Right atrium auricular region (tissue), 2 donors: ENCODE measurements around the gene PKN2. TPM values are rescaled to one million over a fixed set of nuclear protein-coding genes. Genes with fewer than 3 reads are reported as not detected.

Experiments used
- DNase-seq: peaks from one replicate; pipeline ENCODE4 v3.0.0-alpha.2; 2019; ENCODE audit warnings: low spot score
- H3K27ac ChIP-seq, 2 donors: fragments of 200-600 bp; sonication (generic); 1 replicate in 1 of 2; 2 replicates in 1 of 2; pipeline ENCODE4 v1.5.1; 2016 to 2019
- H3K27me3 ChIP-seq, 2 donors: fragments of 200-600 bp; sonication (generic); one replicate each; pipeline versions ENCODE4 v1.5.1 to v1.6.0; 2017 to 2019
- H3K36me3 ChIP-seq: fragments of 200-600 bp; sonication (generic); one replicate; pipeline ENCODE4 v1.5.1; 2016
- H3K4me1 ChIP-seq, 2 donors: fragments of 200-600 bp; sonication (generic); one replicate each; pipeline versions ENCODE4 v1.5.1 to v1.6.0; 2017 to 2019
- H3K4me3 ChIP-seq, 2 donors: fragments of 200-600 bp; sonication (generic); 1 replicate in 1 of 2; 2 replicates in 1 of 2; pipeline ENCODE4 v1.5.1; 2017 to 2019; ENCODE audit warnings: mild to moderate bottlenecking in 1 of 2, moderate library complexity in 1 of 2
- H3K9me3 ChIP-seq, 2 donors: fragments of 200-600 bp; sonication (generic); one replicate each; pipeline ENCODE4 v1.5.1; 2019
- total RNA-seq, 2 donors: library from RNA; depleted of rRNA; stranded (reverse); fragments of >200 nt; gene quantifications; one replicate each; pipeline ENCODE4 v1.1.0, GENCODE V29; 2016
- TF ChIP-seq, protein P1 (sequence below), 2 donors: fragments of 200-600 bp; sonication (generic); IDR thresholded peaks; one replicate each; pipeline ENCODE4 v1.5.1; 2019; ENCODE audit warnings: antibody characterized with exemption in 2 of 2

Gene PKN2
- total RNA-seq, 2 donors from 2014 or later, result 21.7 to 24.9 TPM

DNA sequence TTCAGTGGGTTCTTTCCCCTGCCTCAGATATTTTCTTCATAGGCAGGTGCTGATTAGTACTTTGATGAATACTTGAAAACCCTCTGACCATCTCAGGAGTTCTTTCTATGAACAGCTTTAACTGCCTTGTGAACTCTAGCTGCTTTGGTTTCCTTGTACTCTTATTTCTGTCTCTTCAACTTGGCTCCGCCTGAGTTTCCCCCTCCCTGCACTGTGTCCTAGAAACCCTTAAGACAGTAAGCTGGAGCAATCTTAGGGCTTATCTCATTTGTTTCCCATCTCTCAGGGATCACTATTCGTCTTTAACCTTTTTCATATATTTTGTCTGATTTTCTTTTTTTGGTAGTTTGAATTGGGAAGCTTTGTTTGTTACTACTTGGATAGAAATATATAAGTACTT is 99.1 kb downstream of the PKN2 start:
- no peaks in the 10 kb centered on the region for H3K4me1 ChIP-seq
- TF ChIP-seq, protein P1, sequence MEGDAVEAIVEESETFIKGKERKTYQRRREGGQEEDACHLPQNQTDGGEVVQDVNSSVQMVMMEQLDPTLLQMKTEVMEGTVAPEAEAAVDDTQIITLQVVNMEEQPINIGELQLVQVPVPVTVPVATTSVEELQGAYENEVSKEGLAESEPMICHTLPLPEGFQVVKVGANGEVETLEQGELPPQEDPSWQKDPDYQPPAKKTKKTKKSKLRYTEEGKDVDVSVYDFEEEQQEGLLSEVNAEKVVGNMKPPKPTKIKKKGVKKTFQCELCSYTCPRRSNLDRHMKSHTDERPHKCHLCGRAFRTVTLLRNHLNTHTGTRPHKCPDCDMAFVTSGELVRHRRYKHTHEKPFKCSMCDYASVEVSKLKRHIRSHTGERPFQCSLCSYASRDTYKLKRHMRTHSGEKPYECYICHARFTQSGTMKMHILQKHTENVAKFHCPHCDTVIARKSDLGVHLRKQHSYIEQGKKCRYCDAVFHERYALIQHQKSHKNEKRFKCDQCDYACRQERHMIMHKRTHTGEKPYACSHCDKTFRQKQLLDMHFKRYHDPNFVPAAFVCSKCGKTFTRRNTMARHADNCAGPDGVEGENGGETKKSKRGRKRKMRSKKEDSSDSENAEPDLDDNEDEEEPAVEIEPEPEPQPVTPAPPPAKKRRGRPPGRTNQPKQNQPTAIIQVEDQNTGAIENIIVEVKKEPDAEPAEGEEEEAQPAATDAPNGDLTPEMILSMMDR (IDR thresholded peaks at IDR 0.05), result no peak
- peaks cover 25% of the 10 kb centered on the region for H3K36me3 ChIP-seq
- no peak overlapping the region for H3K27ac ChIP-seq
- no peak for DNase-seq
- H3K9me3 ChIP-seq, result no peaks in the 10 kb centered on the region
- no peak overlapping the region for H3K4me3 ChIP-seq
- no peaks in the 10 kb centered on the region for H3K27me3 ChIP-seq

DNA sequence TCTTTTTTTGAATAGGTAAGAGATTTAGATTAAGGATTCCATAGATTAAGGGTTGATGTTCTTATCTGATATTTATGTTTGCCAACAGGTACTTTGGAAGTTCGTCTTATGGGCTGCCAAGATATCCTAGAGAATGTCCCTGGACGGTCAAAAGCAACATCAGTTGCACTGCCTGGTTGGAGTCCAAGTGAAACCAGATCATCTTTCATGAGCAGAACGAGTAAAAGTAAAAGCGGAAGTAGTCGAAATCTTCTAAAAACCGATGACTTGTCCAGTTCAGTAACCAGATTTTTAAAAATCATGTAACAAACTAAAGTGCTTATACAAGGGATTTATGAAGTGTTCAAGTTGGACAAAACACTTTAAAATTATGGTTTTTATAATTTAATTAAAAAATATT is 100.5 kb downstream of the PKN2 start:
- H3K27ac ChIP-seq, result no peak overlapping the region
- no peak overlapping the region for H3K4me3 ChIP-seq
- no peaks in the 10 kb centered on the region for H3K4me1 ChIP-seq
- H3K9me3 ChIP-seq, result no peaks in the 10 kb centered on the region
- H3K27me3 ChIP-seq, result no peaks in the 10 kb centered on the region
- TF ChIP-seq, protein P1 (IDR thresholded peaks at IDR 0.05), result no peak
- H3K36me3 ChIP-seq, result peaks cover 20% of the 10 kb centered on the region
- DNase-seq, result no peak

DNA sequence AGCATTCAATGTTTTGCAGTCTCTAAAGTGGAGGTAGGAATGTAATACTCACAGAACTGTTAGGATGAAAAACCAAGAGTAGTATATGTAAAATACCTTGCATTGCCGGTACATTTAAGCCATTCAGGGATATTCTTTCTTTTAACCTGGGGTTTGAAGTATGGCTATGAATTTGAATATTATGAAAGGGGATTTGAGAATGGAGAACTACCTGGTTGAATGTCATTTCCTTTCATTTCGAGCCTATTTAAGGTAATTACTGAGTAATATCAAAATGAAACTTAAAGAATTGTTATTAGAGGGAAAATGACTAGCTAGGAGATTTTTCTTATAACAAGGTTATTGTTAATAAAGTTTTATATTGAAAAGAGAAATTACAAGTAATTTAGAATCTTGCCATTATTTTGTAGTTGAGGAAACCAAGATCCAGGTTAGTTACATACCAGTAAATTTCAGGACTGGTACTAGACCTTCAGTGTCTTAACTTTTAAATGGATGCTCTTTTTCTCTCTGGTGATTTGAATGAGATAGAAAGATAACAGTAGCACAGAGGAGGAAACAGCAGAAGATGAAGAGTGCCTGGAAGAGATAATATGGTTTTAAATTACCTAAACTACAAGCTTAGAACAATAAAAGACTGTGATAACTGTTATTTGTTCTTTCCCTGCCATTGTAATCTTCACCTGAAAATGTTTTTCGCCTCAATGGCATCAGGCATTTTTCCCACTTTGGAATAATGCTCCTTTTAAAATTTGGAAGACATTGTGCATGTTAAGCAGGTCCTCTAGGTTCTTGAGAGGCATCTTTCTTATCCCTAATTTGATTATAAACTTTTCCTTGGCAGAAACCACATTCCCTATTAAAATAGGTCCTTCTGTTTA is 103.2 kb downstream of the PKN2 start:
- Histone ChIP-seq H3K36me3 (peaks cover 20% of the 10 kb centered on the region), H3K4me3 (no peak overlapping the region), H3K27ac (no peak overlapping the region), H3K27me3 (no peaks in the 10 kb centered on the region), H3K9me3 (no peaks in the 10 kb centered on the region), H3K4me1 (no peaks in the 10 kb centered on the region)
- TF ChIP-seq, protein P1 (IDR thresholded peaks at IDR 0.05), result no peak
- no peak for DNase-seq

DNA sequence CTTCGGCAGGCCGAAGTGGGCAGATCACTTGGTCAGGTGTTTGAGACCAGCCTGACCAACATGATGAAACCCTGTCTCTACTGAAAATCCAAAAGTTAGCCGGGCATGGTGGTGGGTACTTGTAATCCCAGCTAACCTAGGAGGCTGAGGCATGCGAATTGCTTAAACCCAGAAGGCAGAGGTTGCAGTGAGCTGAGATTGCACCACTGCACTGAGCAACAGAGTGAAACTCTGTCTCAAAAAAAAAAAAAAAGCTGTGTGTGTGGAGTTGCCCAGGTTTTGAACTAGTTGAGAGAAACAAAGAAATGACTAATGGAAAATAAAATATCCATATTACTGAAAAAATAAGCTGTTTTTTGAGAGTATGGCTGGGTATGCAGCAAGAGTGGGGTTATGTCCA is 107.1 kb downstream of the PKN2 start:
- TF ChIP-seq, protein P1 (IDR thresholded peaks at IDR 0.05), result no peak

DNA sequence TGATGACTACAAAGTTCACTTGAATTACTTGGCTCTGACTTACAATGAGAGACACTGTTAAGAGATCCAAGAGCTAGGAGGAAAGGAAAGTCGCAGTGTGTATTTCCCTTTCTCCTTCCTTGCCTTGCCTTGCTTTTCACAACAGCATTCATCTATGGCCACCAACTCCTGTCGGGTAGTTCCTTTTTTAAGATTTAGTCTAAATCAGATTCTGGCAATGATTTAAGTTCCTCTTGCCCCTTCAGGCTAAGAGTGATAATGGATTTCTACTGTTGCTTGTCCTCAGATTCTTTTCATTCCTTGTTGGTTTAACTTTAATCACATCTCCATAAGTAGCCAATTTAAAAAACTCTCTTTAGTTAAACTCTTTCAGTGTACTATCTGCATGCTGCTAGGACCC is 115.4 kb downstream of the PKN2 start:
- TF ChIP-seq, protein P1 (IDR thresholded peaks at IDR 0.05), result no peak

More for the DNA sequence above, 107.1 kb downstream of the PKN2 start:
- Histone ChIP-seq H3K4me1 (no peaks in the 10 kb centered on the region), H3K36me3 (peaks cover 9% of the 10 kb centered on the region), H3K9me3 (no peaks in the 10 kb centered on the region), H3K27ac (no peak overlapping the region), H3K4me3 (no peak overlapping the region), H3K27me3 (no peaks in the 10 kb centered on the region)
- no peak for DNase-seq

More for the DNA sequence above, 115.4 kb downstream of the PKN2 start:
- H3K36me3 ChIP-seq, result no peaks in the 10 kb centered on the region
- H3K4me3 ChIP-seq, result no peak overlapping the region
- no peaks in the 10 kb centered on the region for H3K4me1 ChIP-seq
- no peak overlapping the region for H3K27ac ChIP-seq
- H3K27me3 ChIP-seq, result no peaks in the 10 kb centered on the region
- no peaks in the 10 kb centered on the region for H3K9me3 ChIP-seq
- DNase-seq, result no peak
